HT1080 (cell line): Measurements from ENCODE around the gene VWDE. TPM values are rescaled to one million over a fixed set of nuclear protein-coding genes. Genes with fewer than 3 reads are reported as not detected.
"Not testable (repeated sequence)": the region's sequence is repeated elsewhere in the genome, so short reads cannot be mapped to it uniquely, and the experiment has no call there.

Experiments used
- DNase-seq: peaks from one replicate; pipeline ENCODE4 v3.0.0-alpha.2; 2015; ENCODE audit warnings: low read depth
- total RNA-seq: library from RNA; depleted of rRNA; stranded (reverse); fragments of >200 nt; shearing (Covaris generic); gene quantifications from 2 replicates; pipeline ENCODE4 v1.2.3, GENCODE V29; 2014

The VWDE gene
- total RNA-seq, 1 experiment from 2014 or later = 1.6 TPM

DNA sequence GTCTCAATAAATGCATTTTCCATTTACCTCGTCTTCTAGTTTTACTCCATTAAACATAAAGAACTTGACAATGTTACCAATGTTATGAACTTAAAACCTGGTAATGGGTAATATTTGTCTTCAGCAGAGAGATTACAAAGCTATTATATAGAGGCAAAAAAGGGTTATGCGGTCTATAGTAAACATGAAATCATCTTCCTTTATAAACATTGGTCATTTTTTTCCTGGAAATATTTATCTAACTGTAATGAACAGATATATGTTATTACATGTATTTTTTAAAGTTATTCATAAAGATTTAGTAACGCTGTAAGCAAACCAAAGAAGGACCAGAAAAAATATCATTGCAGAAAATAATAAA, 1.3 kb downstream of the VWDE start:
- DNase-seq = no peak

DNA sequence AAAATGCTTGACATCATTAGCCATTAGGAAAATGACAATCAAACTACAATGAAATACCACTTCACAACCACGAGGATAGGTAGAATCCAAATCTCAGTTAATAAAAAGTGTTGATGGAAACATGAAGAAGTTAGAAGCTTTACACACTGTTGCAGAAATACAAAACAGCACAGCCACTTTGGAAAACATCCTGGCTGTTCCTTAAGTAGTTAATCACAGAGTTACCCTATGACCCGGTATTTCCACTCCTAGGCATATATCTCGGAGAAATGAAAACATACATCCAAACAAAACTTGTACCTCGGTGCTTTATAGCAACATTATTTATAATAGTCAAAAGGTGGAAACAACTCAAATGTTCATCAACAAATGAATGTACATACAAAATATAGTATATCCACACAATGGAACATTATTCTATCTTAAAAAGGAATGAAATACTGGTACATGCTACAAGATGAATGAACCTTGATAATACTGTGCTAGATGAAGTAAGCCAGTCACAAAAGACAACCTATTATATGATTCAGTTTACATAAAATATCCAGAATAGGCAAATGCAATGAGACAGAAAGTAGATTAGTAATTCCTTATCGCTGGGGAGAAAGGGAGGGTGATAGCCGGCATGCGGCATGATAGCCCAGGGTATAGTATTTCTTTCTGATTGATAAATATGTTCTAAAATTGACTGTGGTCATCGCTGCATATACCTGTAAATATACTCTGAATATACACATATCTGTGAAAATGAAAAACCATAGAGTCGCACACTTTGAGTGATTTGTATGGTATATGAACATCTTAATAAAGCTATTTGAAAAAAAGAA, 1.9 kb downstream of the VWDE start:
- no peak for DNase-seq

DNA sequence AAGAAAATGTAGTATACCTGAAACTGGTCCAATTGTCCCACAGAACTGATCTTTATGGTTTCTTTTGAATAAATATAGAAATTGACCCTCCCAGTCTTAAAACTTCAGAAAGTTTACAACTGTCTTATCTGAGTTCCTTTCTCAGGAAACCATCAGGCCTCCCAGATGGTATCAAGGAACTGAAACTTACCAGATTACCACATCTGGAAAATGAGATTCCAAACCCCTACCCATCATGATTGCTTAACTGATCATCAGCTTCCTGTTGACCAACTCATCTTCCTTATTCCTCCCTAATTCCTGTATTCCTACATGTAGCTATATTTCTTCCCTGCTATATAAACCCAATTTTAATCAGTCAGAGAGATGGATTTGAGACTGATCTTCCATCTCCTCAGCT, 5.5 kb downstream of the VWDE start:
- no peak for DNase-seq

DNA sequence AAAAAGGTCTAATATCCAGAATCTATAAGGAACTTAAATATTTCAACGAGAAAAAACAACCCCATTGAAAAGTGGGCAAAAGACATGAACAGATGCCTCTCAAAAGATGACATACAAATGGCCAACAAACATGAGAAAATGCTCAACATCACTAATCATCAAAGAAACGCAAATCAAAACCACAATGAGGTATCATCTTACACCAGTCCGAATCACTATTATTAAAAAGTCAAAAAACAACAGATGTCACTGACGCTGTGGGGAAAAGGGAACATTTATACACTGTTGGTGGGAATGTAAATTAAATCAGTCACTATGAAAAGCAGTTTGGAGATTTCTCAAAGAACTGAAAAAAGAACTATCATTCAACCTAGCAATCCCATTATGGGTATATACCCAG, 6.0 kb downstream of the VWDE start:
- DNase-seq = no peak

DNA sequence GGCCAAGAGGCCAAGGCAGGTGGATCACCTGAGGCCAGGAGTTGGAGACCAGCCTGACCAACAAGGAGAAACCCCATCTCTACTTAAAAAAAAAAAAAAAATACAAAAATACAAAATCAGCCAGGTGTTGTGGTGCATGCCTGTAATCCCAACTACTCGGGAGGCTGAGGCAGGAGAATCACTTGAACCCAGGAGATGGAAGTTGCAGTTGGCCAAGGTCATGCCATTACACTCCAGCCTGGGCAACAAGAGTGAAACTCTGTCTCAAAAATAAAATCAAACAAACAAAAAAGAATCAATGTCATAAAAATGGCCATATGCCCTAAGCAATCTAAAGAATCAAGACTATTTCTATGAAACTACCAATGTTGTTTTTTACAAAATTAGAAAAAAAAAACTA, 7.0 kb downstream of the VWDE start:
- DNase-seq = not testable (repeated sequence)

DNA sequence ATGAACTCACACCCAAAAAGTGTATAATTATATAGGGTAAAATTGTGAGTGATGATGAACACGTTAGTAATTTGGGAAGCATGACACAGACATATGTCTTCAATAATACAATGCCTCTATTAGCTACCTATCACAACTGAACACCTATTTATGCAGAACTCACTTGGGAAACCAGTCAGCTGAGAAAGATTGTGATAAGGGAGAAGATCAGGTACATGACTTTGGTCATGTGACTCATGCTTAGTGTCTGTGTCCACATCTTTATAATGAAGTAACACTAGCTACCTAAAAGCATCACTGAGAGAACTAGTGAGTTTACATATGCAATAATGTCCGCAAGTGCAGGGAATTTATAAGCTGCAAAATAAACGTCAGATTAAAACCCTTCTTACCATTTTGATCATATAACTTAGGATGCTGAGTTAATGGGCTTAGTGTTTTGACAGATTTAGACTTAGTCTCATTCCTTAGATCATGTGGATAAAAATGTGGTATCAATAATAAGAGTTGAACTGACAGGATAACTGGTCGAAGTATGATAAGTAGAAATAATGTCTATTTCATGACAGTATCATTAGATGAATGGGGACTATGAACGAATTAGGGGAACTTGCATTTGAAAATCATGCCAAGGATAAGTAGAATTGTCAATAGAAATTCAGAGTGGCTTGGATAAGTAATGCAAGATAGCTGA, 11.6 kb downstream of the VWDE start:
- DNase-seq = no peak

DNA sequence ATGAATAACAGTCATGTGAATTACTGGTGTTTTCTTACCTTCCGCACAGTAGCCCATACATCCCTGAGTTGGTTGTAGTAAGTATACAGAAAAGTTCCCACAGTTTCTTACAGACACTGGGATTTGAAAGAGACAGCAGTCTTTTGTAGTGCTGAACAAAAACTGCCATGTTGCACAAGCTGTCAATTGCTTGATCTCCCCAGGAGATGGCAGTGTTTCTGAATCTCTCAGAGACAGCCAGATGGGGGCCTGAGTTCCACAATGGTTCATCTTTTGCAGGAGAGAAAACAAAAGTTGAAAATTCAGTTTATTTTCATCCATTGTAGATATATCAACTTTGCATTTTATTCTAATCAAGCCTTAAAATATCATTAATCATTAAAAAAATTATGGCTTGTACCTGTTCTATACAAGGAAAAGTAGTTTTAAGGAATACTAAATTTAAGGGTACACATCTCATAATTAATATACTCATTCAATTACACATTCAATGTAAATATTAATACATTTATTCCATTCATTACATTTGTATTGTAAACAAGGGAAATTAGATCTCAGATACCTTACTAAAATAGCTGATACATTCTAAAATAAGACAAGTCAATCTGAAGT, 14.5 kb downstream of the VWDE start:
- peak; percentile 50 for DNase-seq

DNA sequence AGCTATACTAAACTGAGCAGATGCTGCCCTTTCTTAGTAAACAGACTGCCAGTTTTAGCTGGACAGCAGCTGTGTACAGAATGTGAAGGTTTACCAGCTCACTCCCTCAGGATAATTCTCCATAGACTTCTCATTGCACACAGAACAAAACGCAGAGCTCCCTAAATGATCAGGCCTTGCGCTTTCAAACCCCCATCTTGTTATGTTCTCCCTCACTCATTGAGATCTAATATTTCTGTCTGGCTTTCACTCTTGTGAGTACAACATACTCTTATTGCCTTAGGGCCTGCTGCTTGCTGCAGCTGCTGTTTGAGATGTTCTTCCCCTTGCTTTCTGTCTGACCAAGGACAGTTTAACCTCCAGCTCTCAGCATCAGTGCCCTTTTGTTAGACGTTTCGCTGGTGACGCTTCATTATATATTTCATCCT, 17.3 kb downstream of the VWDE start:
- no peak for DNase-seq

DNA sequence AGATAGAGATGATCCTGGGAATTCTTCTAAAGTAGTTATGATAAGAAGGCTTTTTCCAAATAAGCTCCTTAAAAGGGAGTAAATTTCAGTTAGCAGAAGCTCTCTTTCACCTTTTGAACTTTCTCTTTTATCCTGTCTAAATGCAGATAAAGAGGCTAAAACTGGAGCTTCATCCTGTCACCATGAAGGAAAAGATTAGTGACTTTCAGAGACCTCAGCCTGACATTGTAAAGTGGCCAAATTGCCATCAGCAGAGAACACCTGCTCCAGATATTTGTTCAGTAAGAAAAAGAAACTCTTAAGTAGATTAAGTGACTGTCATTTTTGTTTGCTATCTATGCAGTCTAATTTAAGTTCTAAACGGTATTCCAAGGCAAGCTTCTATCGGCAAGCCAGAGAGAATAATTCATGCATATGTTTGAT, 18.3 kb downstream of the VWDE start:
- no peak for DNase-seq

DNA sequence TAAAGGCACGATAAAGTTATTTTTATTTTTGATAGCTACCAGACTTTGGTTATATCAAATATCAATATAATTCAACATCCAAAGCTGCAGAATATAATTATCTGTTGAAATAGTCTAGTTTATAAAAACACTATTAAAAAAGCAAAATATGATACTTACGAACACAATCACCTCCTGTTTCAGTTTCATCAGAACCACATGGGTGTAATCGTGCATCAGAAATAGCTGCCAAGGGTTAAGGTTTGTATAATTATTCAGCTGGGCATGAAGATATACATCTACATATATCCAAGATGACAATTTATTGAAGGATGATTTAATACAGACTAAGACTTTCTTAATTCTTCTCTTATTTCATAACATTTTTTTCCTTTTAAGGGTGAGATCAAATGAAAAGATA, 20.3 kb downstream of the VWDE start:
- DNase-seq = no peak

DNA sequence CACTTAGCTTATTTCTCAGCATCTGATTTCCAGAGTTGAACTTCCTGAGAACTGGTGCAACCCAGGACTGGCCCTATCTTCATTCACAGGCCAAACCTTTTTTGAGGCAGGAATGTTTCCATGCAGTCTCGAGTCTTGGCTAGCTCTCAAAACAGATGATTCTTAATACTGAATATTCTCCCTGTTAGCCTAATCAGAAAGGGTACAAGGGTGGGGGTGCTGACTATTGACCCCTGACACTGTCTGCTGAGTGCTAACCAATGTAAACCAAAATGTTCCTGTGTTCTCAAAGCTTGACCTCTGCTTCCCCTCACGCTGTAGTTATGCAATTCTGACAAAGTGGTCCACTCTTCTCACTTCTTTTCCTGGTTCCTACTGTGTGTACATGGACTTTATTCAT, 25.3 kb downstream of the VWDE start:
- no peak for DNase-seq

DNA sequence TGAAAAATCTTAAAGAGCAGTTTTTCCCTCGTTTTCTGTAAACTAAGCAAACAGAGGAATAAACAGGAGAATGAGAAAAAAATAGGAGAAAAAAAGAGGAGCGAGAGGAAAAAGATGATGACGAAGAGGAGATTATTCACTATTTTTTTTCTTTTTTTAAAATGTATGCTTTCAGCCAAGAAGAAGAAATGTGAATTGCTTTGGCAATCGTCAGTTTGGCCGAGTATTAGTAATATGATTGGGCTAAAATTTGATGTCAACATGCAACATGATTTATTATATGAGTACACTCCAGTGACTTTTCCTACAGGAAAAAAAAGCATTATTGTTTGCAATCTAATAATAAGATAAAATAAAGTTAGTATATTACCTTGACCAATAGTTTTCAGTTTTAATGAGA, 26.3 kb downstream of the VWDE start:
- no peak for DNase-seq

DNA sequence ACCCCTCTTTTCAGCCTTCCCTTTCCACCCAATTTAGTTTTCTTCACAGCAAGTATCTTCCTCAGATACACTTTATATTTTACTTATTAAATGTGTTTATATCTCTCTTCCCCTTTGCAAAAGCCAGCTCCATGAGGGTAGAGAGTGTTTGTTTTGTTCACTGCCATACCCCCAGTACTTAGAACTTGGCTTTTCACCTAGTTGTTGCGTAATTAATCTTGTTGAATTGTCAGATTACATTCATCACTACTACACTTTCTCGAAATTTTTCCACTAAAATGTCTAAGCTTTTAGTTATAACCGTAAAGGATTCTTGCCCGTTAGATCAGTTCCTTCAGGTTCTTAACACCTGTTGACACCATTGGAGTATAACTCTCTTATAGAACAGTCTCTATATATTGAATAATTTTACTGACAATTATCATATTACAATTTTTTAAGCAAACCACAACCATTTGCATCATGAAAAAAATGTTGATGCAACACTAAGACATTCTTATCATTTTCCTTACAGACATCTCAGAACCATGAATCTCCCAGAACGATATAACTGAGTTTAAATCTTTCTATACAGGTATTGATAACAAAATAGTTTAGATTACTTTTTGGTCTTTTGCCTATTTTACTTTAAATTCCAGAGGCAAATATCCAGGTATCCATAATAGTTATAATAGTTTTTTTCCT, 29.9 kb downstream of the VWDE start:
- no peak for DNase-seq

DNA sequence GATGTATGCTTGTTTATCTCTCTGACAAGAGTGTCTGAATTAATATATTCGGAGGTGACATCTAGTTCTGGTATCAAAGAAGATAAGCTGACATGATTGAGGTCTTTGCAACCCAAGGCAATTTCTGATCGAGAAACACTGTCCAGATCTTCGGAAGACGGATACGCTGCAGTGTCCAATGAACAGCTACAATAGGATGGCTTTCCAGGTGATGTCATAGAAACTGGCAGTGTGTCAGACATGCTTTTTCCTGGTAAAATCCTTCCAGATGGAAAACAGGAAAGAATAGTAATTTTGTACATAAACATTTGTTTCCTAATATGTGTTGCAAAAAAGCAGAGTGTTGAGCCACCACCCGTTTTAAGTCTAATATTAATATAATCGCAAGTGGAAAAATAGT, 33.4 kb downstream of the VWDE start:
- DNase-seq = no peak

DNA sequence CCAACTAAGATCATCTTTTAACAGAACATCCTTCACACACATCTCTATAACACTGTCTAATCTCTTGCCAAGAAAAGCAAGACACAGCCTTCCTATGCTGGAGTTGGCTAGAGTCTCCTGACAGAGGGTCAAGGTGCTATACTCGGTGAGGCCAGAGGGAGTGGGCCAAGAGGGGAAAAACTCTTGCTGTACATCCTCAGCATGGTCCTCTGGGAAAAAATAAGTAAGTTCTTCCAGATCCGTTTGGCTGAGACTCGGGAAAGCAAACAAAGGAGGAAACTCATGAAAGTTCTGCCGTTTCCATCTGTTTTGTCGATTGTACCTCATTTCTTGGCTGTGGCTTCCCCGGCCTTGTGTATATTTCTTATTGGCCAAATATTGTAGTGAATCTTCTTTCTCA, 33.9 kb downstream of the VWDE start:
- no peak for DNase-seq

DNA sequence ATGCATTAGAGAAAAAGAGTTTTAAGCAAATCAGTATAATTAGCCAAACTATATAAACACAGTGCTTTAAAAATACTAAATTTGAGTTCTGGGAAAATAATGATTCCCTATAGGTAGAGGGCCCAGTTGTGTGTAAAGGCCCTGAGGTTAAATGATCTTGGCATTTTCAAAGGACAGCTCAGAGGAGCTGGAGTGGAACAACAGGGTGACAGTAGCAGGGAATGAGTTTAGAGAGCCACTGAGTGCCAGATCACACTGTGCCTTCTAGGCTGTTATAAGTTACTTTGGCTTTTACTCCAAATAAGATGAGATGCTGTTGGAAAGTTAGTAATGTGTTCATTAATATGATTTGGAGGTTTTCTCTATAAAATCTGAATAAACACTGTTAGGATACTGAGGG, 34.6 kb downstream of the VWDE start:
- no peak for DNase-seq

DNA sequence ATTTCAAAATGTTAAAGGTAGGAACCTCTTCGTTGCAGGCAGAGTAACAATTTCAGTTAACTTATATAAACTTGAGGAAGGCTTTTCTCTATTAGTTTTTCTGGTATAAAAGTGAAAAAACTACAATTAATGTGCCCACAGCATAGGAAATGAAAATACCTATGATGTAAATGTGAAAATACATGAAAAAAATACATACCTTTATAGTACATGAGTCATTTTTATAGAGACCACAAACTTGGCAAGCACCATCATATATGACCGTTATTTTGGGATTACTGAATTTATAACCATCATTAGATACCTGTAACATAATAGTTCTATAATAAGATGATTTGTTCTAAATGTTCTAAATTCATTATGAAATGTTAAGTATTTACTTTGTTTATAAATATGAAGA, 42.7 kb downstream of the VWDE start:
- DNase-seq = no peak

DNA sequence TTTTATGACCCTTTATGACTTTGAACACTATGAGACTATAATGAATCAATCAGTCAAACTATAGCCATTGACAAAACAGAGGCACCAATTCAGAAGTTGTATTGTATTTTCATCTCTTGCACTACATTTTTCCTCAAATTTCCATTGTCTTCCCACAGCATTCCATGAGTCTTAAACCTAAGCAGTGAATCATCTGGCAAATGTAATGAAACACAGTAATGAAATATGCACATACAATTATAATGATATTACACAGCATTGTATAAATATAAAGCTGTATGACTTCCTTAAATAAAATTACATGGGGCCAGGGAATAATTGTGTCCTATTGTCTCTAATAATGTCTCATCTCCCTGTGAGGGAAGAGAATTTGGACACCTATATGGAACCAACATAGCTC, 45.0 kb downstream of the VWDE start:
- no peak for DNase-seq

DNA sequence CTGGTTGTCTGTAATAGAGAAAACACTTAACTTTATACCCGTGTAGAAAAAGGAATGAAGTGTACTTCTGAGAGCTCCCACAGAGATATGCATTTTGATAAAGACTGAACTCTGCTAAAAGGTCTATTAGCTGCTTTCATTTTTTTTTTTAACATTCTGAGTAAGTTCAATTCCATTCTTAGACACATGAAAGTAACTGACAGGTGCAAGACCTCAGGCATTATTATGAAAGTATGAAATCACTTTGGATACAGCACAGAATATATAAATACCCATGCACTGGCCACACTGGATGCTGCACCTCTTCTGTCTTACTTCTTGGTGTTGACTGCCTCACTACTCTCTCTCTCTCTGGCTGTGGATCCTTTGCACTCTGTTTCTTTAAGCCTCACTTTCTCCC, 46.2 kb downstream of the VWDE start:
- DNase-seq = no peak

DNA sequence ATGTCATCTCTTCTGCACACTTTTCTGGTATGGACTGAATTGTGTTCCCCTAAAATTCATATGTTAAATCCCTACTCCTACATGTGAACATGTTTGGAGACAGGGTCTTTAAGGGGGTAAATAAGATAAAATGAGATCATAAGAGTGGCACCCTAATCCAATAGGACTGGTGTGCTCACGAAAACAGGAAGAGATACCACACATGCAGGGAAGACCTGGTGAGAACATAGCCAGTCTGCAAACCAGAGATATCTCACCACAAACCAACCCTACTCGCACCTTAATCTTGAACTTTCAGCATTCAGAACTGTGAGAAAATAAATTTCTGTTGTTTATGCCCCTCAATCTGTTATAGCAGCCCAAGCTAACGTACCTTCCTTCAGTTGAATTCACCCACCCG, 51.8 kb downstream of the VWDE start:
- DNase-seq = no peak

DNA sequence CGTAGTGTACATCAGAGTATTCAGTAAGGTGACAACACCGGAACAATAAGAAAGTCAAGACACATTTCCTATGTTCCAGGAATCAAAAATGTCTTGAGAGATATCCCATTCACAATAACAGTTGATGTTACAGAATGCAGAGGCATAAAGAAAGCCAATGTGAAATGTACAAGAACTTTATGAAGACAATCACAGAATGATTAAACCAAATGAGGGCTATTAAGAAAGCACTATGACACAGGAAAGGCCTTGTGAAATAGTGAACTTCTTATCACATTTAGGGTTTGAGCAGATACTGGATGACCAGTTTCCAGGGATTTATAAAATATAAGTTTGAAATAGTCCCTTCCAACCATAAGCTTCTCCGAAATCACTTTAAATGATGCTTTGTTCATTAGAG, 52.7 kb downstream of the VWDE start:
- no peak for DNase-seq

DNA sequence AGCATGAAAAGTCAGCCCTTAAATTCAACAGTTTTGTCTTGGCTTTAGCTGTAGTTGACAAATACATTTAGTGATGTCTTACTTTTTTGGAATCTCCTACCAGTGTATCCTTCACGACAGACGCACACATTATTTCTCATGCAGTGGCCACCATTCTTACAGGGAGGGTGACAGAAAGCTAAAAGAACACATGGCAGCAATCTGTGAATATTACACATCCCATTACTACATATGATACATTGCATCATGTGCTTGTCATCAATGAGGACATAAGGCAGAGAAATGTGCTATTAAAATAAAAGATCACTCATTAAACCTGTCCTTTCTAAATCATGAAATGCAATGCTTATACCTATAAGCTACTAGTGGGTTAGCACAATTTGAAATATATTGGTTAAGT, 66.6 kb downstream of the VWDE start:
- DNase-seq = no peak
